HG03175 (cell line): ENCODE results near the gene EXOC6B.

Experiments
- ATAC-seq: cut with Tn5 transposase; IDR thresholded peaks from one replicate; pipeline ENCODE4 v1.9.1; 2021; ENCODE audit warnings: mild to moderate bottlenecking, moderate library complexity; ENCODE audit not compliant: unreplicated experiment

EXOC6B gene

GRCh38 chr2:72129681-72130340 lies 696.0 kb downstream of the EXOC6B start:
- ATAC-seq: no peak

DNA sequence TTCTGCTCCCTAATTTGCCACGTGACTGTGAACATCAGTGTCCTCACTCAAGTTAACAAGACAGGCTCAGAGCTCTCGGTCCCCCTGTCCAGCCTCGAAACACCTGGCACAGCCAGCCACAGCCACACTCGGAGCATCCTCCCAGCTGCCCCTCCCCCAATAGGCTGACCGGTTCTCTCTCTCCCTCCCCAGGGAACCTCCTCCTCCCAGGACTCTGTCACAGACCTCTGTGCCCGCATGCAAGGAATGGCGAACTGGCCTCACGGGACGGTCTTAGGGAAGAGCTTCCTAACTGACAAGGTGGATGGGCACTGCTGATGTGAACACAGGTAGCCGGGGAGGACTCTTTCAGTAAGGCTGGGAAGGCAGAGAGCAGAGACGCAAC lies 697.0 kb downstream of the EXOC6B start:
- no peak for ATAC-seq

DNA sequence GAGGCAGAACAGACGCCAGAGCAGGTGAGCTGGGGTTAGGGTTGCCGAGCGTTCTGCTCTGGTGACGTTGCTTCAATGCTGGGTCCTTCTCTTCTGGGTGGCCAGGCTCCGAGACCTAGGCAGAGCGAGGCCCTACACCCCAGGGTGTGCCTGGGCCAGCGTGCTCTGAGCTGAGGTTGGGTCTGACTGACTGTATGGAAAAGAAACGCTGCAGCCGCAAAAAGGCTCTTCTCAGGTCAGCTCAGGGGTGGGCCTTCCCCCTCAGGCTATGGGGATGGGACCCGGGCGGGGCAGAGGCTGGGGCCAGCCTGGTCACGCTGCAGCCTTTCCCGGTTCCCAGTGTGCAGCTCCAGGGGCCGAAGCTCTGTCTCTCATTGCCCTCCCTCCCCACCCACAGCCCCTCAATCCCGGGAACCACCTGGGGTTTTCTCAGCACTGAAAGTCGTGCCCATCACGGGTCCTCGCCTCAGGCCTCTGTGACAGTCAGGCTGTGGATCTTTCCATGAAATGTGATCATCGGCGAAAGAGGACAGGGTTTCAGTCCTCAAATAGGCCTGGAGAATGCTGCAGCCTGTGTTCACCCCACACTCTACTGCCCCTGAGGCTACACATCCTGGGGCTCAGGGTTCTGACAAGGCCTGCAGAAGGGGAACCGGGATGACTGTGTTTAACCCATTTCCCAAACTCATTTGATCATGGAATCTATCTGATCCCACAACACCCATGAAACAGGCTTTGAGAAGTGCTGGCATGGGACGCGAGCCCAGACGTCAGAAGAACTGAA lies 697.6 kb downstream of the EXOC6B start:
- ATAC-seq: no peak

DNA sequence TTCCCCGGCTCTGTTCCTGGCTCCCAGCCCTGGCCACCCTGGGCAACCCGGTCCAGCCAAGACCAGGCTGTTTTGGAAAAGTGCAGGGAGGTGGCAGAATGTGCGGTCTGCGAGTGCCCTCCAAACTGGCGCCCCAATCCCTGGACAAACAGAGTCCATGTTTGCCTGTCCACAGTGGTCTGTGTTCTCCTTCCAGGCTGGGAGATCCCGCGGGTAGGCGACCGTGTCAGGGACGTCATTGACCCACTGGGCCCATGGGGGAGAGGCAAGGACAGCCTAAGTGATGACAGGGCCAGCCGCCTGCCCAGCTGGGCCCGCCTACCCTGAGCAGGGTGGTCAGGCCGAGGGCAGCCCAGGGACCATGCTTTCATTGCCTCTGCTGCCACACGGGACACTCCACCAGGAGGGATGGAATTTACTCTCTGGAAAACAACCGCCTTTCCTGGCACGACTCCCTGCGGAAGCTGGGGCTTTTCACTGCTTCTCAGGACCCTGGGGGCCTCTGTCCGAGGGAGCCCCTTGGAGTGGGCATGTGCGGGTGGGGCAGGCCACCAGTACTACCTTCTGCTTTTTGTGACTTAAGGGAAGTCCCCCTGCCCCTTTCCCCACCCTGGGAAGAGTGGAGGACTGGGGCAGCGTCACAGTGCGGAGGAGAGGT lies 698.3 kb downstream of the EXOC6B start:
- ATAC-seq: no peak

- ATAC-seq: no peak
These were observed 699.4 kb downstream of the EXOC6B start for GRCh38 chr2:72126186-72127100.
